CD14-positive monocyte (primary cell): ENCODE measurements around the gene JCAD. TPM values are rescaled to one million over a fixed set of nuclear protein-coding genes. Genes with fewer than 3 reads are reported as not detected.

ENCODE experiments used
- DNase-seq, 3 donors: peaks; one replicate each; pipeline ENCODE4 v3.0.0-alpha.2; 2011 to 2022
- H2AFZ ChIP-seq: 2 replicates; pipeline ENCODE4 v1.6.0; 2012; ENCODE audit warnings: mild to moderate bottlenecking, low read depth, low read length, inconsistent platforms; ENCODE audit not compliant: insufficient read depth, poor library complexity, severe bottlenecking
- H3K27ac ChIP-seq, 2 donors: 1 replicate in 1 of 2; 2 replicates in 1 of 2; pipeline ENCODE4 v1.5.1; 2012 to 2013; ENCODE audit warnings: low read length in 2 of 2, control low read depth in 1 of 2, inconsistent platforms in 1 of 2, low read depth in 1 of 2, mild to moderate bottlenecking in 1 of 2
- H3K27me3 ChIP-seq, 2 donors: one replicate each; pipeline versions ENCODE4 v1.6.0 to v1.6.1; 2011 to 2013; ENCODE audit warnings: low read length in 2 of 2; ENCODE audit not compliant: control insufficient read depth in 2 of 2, insufficient read depth in 2 of 2
- H3K36me3 ChIP-seq, 2 donors: replicated peaks in 1 of 2; 1 replicate in 1 of 2; 2 replicates in 1 of 2; pipeline versions ENCODE4 v1.5.1 to v1.6.1; 2012 to 2013; ENCODE audit warnings: low read length in 2 of 2, control low read depth in 1 of 2, inconsistent platforms in 1 of 2, mild to moderate bottlenecking in 1 of 2; ENCODE audit not compliant: insufficient read depth in 2 of 2, control insufficient read depth in 1 of 2
- H3K4me1 ChIP-seq, 2 donors: 1 replicate in 1 of 2; 2 replicates in 1 of 2; pipeline versions ENCODE4 v1.5.1 to v1.6.1; 2012 to 2013; ENCODE audit warnings: low read length in 2 of 2, control low read depth in 1 of 2, inconsistent platforms in 1 of 2, mild to moderate bottlenecking in 1 of 2, moderate library complexity in 1 of 2; ENCODE audit not compliant: insufficient read depth in 2 of 2, control insufficient read depth in 1 of 2
- H3K4me2 ChIP-seq: replicated peaks from 2 replicates; pipeline ENCODE3; 2012; ENCODE audit warnings: low read length, moderate library complexity, mild to moderate bottlenecking; ENCODE audit not compliant: poor library complexity, severe bottlenecking; ENCODE audit errors: extremely low read depth
- H3K4me3 ChIP-seq, 3 experiments: fragments of 200-600 bp in 1 of 3; sonication (generic) in 1 of 3; replicated peaks in 1 of 3; 1 replicate in 2 of 3; 2 replicates in 1 of 3; pipeline ENCODE4 v1.5.1; 2011 to 2013; ENCODE audit warnings: low read length in 3 of 3, mild to moderate bottlenecking in 3 of 3, control low read depth in 2 of 3, low read depth in 2 of 3, inconsistent platforms in 1 of 3, moderate library complexity in 1 of 3
- H3K79me2 ChIP-seq: 2 replicates; pipeline ENCODE4 v1.6.0; 2012; ENCODE audit warnings: mild to moderate bottlenecking, control low read depth, inconsistent platforms, low read length, moderate library complexity; ENCODE audit not compliant: insufficient read depth
- H3K9ac ChIP-seq: 2 replicates; pipeline ENCODE4 v1.6.0; 2017; ENCODE audit warnings: low read length, mild to moderate bottlenecking; ENCODE audit not compliant: insufficient read depth, poor library complexity, severe bottlenecking
- H3K9me3 ChIP-seq, 2 donors: replicated peaks in 1 of 2; 1 replicate in 1 of 2; 2 replicates in 1 of 2; pipeline versions ENCODE4 v1.5.1 to v1.6.1; 2012 to 2013; ENCODE audit warnings: low read length in 2 of 2, control low read depth in 1 of 2; ENCODE audit not compliant: control insufficient read depth in 1 of 2, insufficient read depth in 1 of 2
- H4K20me1 ChIP-seq: 2 replicates; pipeline ENCODE4 v1.6.0; 2012; ENCODE audit warnings: mild to moderate bottlenecking, low read length, control low read depth, moderate library complexity; ENCODE audit not compliant: insufficient read depth
- H3K27ac Mint-ChIP-seq, 7 donors: one replicate each; pipeline ENCODE4 v1.8.0; 2020; ENCODE audit warnings: mild to moderate bottlenecking in 7 of 7, mixed read lengths in 7 of 7, moderate library complexity in 6 of 7, inconsistent platforms in 2 of 7
- H3K27me3 Mint-ChIP-seq, 3 donors: one replicate each; pipeline ENCODE4 v1.8.0; 2021 to 2022; ENCODE audit warnings: low read depth in 3 of 3, mild to moderate bottlenecking in 3 of 3, mixed read lengths in 3 of 3, moderate library complexity in 3 of 3, inconsistent platforms in 1 of 3
- H3K36me3 Mint-ChIP-seq, 2 donors: one replicate each; pipeline ENCODE4 v1.8.0; 2020; ENCODE audit warnings: mixed read lengths in 2 of 2, inconsistent platforms in 1 of 2, mild to moderate bottlenecking in 1 of 2
- H3K4me1 Mint-ChIP-seq: one replicate; pipeline ENCODE4 v1.8.0; 2020; ENCODE audit warnings: mild to moderate bottlenecking, mixed read lengths
- H3K4me3 Mint-ChIP-seq, 2 donors: one replicate each; pipeline ENCODE4 v1.8.0; 2020; ENCODE audit warnings: mild to moderate bottlenecking in 2 of 2, mixed read lengths in 2 of 2, moderate library complexity in 1 of 2
- H3K9me3 Mint-ChIP-seq, 7 donors: one replicate each; pipeline ENCODE4 v1.8.0; 2020 to 2022; ENCODE audit warnings: mixed read lengths in 7 of 7, mild to moderate bottlenecking in 6 of 7, moderate library complexity in 6 of 7, inconsistent platforms in 2 of 7
- WGBS: methylation state at CpG from one replicate; pipeline ENCODE4 v1.1.5; 2013; ENCODE audit warnings: missing lambda C conversion rate; ENCODE audit not compliant: insufficient coverage; 5-methylcytosine and 5-hydroxymethylcytosine counted together
- intact Hi-C, 2 donors: fragments of 100-400 bp; cut with micrococcal nuclease; formaldehyde crosslinking; loops; one replicate each; pipeline versions ENCODE4 v1.15.0 to v1.15.1; 2023
- polyA plus RNA-seq, 3 donors: library from polyadenylated mRNA; depleted of rRNA in 1 of 3; unstranded in 2 of 3; stranded (reverse) in 1 of 3; fragments of 300-500 nt in 2 of 3; fragments of >200 nt in 1 of 3; fragmentation: Illumina TruSeq in 2 of 3; gene quantifications; 1 replicate in 2 of 3; 2 replicates in 1 of 3; pipeline ENCODE4 v1.2.3, GENCODE V29; 2012 to 2021
- TF ChIP-seq, protein P1 (sequence below): fragments of 200-600 bp; IDR thresholded peaks from one replicate; pipeline ENCODE4 v1.8.0; 2022; ENCODE audit warnings: antibody characterized with exemption, mild to moderate bottlenecking

Gene JCAD
- polyA plus RNA-seq, 3 donors: not detected

DNA sequence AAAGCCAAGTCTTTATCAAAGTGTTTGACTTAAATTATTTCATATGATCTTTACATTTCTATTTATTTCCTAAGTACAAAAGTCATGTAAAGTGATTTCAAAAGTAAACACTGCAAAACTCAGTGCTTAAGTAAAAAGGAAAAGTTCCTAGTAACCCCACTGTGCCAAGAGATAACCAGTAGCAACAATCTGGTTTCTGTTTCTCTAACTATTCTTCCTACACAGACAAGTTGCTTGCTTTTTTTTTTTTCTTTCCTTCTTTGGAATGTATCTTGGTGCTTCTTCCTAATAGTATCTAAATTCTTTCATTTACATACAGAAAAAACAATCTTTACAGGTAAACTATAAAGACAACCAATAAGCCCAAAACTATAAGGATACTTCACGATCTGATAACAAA, 3.1 kb downstream of the JCAD start:
- peaks cover 5 to 8% of the 10 kb centered on the region in 2 donors for H3K9me3 ChIP-seq
- intact Hi-C loops: no loop called here
- DNase-seq: no peak
- TF ChIP-seq, protein P1, sequence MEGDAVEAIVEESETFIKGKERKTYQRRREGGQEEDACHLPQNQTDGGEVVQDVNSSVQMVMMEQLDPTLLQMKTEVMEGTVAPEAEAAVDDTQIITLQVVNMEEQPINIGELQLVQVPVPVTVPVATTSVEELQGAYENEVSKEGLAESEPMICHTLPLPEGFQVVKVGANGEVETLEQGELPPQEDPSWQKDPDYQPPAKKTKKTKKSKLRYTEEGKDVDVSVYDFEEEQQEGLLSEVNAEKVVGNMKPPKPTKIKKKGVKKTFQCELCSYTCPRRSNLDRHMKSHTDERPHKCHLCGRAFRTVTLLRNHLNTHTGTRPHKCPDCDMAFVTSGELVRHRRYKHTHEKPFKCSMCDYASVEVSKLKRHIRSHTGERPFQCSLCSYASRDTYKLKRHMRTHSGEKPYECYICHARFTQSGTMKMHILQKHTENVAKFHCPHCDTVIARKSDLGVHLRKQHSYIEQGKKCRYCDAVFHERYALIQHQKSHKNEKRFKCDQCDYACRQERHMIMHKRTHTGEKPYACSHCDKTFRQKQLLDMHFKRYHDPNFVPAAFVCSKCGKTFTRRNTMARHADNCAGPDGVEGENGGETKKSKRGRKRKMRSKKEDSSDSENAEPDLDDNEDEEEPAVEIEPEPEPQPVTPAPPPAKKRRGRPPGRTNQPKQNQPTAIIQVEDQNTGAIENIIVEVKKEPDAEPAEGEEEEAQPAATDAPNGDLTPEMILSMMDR: no peak
- peaks cover 44 to 60% of the 10 kb centered on the region in 2 donors for H3K27me3 ChIP-seq
- H3K4me3 Mint-ChIP-seq: no peak overlapping the region
- peaks cover 8 to 12% of the 10 kb centered on the region in 2 donors for H3K4me1 ChIP-seq
- H3K27ac ChIP-seq: no peak overlapping the region
- peaks cover 0 to 13% (median 5%) of the 10 kb centered on the region in 7 donors for H3K9me3 Mint-ChIP-seq
- no peak overlapping the region for H3K9ac ChIP-seq
- H3K27me3 Mint-ChIP-seq: peaks cover 38 to 53% (median 44%) of the 10 kb centered on the region in 3 donors
- no peaks in the 10 kb centered on the region for H4K20me1 ChIP-seq
- H3K36me3 ChIP-seq: no peaks in the 10 kb centered on the region
- no CpG with 5 or more reads among the region's 1 CpG for WGBS
- no peak overlapping the region for H2AFZ ChIP-seq
- H3K79me2 ChIP-seq: no peaks in the 10 kb centered on the region
- H3K4me1 Mint-ChIP-seq: peaks cover 8% of the 10 kb centered on the region
- H3K36me3 Mint-ChIP-seq: peaks cover 0 to 9% of the 10 kb centered on the region in 2 donors
- H3K4me2 ChIP-seq: no peak overlapping the region
- H3K27ac Mint-ChIP-seq: no peak overlapping the region
- H3K4me3 ChIP-seq: no peak overlapping the region

DNA sequence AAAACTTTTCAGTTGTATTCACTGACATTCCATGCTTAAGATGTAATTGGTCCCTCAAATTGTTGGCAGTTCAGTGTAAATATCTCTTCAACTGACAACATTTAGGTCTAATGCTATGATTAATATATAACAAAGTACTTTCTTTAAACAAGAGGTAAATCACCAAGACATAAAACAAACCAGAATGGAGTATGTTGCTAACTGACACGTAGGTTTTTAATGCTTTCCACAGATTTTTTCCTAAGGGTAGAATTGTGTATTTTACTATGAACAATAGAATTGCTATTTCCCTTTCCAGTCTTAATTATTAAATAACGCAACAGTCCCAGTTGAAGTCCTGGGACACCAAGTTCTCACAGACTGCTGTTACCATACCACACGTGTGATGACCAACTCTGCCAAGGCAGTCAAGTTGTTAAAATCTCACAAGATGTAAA, 4.1 kb downstream of the JCAD start:
- Histone ChIP-seq H3K27me3 (peaks cover 38 to 53% of the 10 kb centered on the region in 2 donors), H3K79me2 (no peaks in the 10 kb centered on the region), H2AFZ (no peak overlapping the region), H3K9me3 (peaks cover 5 to 8% of the 10 kb centered on the region in 2 donors), H3K27ac (no peak overlapping the region), H3K36me3 (no peaks in the 10 kb centered on the region), H3K4me3 (no peak overlapping the region), H3K4me2 (no peak overlapping the region), H3K4me1 (peaks cover 8 to 12% of the 10 kb centered on the region in 2 donors), H4K20me1 (no peaks in the 10 kb centered on the region), H3K9ac (no peak overlapping the region)
- Mint-ChIP-seq H3K9me3 (peaks cover 0 to 13% (median 5%) of the 10 kb centered on the region in 7 donors), H3K27ac (no peak overlapping the region), H3K4me3 (no peak overlapping the region), H3K27me3 (peaks cover 35 to 43% (median 37%) of the 10 kb centered on the region in 3 donors), H3K36me3 (peaks cover 0 to 9% of the 10 kb centered on the region in 2 donors), H3K4me1 (peaks cover 8% of the 10 kb centered on the region)
- DNase-seq: no peak
- no CpG with 5 or more reads among the region's 3 CpGs for WGBS
- TF ChIP-seq, protein P1: no peak
- intact Hi-C loops: no loop called here
